Loucy (cell line): ENCODE data around the gene IGSF9B.
A peak's percentile ranks its signal among the peaks of the same experiment; 100 is the strongest.

Experiments used
- H2AFZ ChIP-seq: fragments of 200-600 bp; sonication (generic); 2 replicates; pipeline ENCODE4 v1.6.0; 2016; ENCODE audit warnings: antibody characterized with exemption, mild to moderate bottlenecking, low read length, moderate library complexity
- H3F3A ChIP-seq: fragments of 200-600 bp; 2 replicates; pipeline ENCODE4 v1.6.0; 2016; ENCODE audit warnings: antibody characterized with exemption, low read depth, mild to moderate bottlenecking
- H3K27me3 ChIP-seq: fragments of 200-600 bp; sonication (generic); 2 replicates; pipeline ENCODE4 v1.6.1; 2014; ENCODE audit warnings: low read length, mild to moderate bottlenecking; ENCODE audit not compliant: insufficient read depth, poor library complexity, severe bottlenecking
- H3K36me3 ChIP-seq: fragments of 200-600 bp; sonication (generic); 2 replicates; pipeline ENCODE4 v1.6.1; 2016; ENCODE audit warnings: low read length; ENCODE audit not compliant: insufficient read depth
- H3K4me1 ChIP-seq: fragments of 200-600 bp; sonication (generic); 2 replicates; pipeline ENCODE4 v1.5.1; 2014; ENCODE audit warnings: low read length, mild to moderate bottlenecking; ENCODE audit not compliant: insufficient read depth, poor library complexity, severe bottlenecking
- H3K4me2 ChIP-seq: fragments of 200-600 bp; sonication (generic); 2 replicates; pipeline ENCODE4 v1.6.0; 2014; ENCODE audit warnings: antibody characterized with exemption, low read length, low read depth, mild to moderate bottlenecking; ENCODE audit not compliant: poor library complexity, severe bottlenecking
- H3K4me3 ChIP-seq: fragments of 200-600 bp; sonication (generic); 2 replicates; pipeline ENCODE4 v1.5.1; 2014; ENCODE audit warnings: low read length, mild to moderate bottlenecking, mixed read lengths; ENCODE audit not compliant: poor library complexity, severe bottlenecking
- H3K79me2 ChIP-seq: fragments of 200-600 bp; sonication (generic); 2 replicates; pipeline ENCODE4 v1.6.1; 2014; ENCODE audit warnings: low read length; ENCODE audit not compliant: insufficient read depth
- H3K9ac ChIP-seq: fragments of 200-600 bp; sonication (generic); 2 replicates; pipeline ENCODE4 v1.6.0; 2014; ENCODE audit warnings: mild to moderate bottlenecking, low read depth, low read length, moderate library complexity; ENCODE audit not compliant: poor library complexity, severe bottlenecking
- H3K9me2 ChIP-seq: fragments of 200-600 bp; sonication (generic); replicated peaks from 2 replicates; pipeline ENCODE4 v1.6.1; 2016; ENCODE audit warnings: low read depth, low read length, mixed read lengths
- H3K9me3 ChIP-seq: fragments of 200-600 bp; sonication (generic); 2 replicates; pipeline ENCODE4 v1.6.1; 2014; ENCODE audit warnings: mild to moderate bottlenecking, antibody characterized with exemption, low read length, low read depth; ENCODE audit not compliant: insufficient read depth
- H4K20me1 ChIP-seq: fragments of 200-600 bp; sonication (generic); 2 replicates; pipeline ENCODE4 v1.6.0; 2014; ENCODE audit warnings: antibody characterized with exemption, low read length, mild to moderate bottlenecking; ENCODE audit not compliant: insufficient read depth, poor library complexity, severe bottlenecking
- CTCF ChIP-seq: fragments of 200-600 bp; sonication (generic); conservative IDR thresholded peaks from 2 replicates; pipeline ENCODE4 v1.5.1; 2014; ENCODE audit warnings: mild to moderate bottlenecking, antibody characterized with exemption, low read length
- EZH2phosphoT487 ChIP-seq: fragments of 200-600 bp; IDR thresholded peaks from 2 replicates; pipeline ENCODE4 v1.6.1; 2018; ENCODE audit warnings: antibody characterized with exemption, mild to moderate bottlenecking, moderate library complexity, borderline replicate concordance

Gene IGSF9B

GRCh38 chr11:133930053-133930766, 26.6 kb downstream of the IGSF9B start:
- no peaks in the 10 kb centered on the region for H3K27me3 ChIP-seq
- H3K36me3 ChIP-seq = no peaks in the 10 kb centered on the region
- H4K20me1 ChIP-seq = no peaks in the 10 kb centered on the region
- H2AFZ ChIP-seq = no peak overlapping the region
- no peaks in the 10 kb centered on the region for H3K9me2 ChIP-seq
- no peak overlapping the region for H3K4me2 ChIP-seq
- no peaks in the 10 kb centered on the region for H3K9me3 ChIP-seq
- no peaks in the 10 kb centered on the region for H3K79me2 ChIP-seq
- no peak overlapping the region for H3K9ac ChIP-seq
- no peak overlapping the region for H3K4me3 ChIP-seq
- H3K4me1 ChIP-seq = peaks cover 9% of the 10 kb centered on the region
- no peaks in the 10 kb centered on the region for H3F3A ChIP-seq
- no peak for TF ChIP-seq EZH2phosphoT487
- no peak for TF ChIP-seq CTCF

- Histone ChIP-seq H3K9me3 (no peaks in the 10 kb centered on the region), H3K79me2 (no peaks in the 10 kb centered on the region), H3K4me2 (no peak overlapping the region), H3K4me3 (no peak overlapping the region), H3K27me3 (no peaks in the 10 kb centered on the region), H3K4me1 (peaks cover 9% of the 10 kb centered on the region), H3K9me2 (no peaks in the 10 kb centered on the region), H4K20me1 (no peaks in the 10 kb centered on the region), H3F3A (no peaks in the 10 kb centered on the region), H3K9ac (no peak overlapping the region), H2AFZ (no peak overlapping the region), H3K36me3 (no peaks in the 10 kb centered on the region)
- TF ChIP-seq CTCF (no peak), EZH2phosphoT487 (no peak)
Measured at GRCh38 chr11:133929401-133930052, 27.2 kb downstream of the IGSF9B start.

- no peak for TF ChIP-seq CTCF
- no peak for TF ChIP-seq EZH2phosphoT487
- peak overlapping the region; percentile 52 for H3K4me2 ChIP-seq
- H3F3A ChIP-seq = no peaks in the 10 kb centered on the region
- H3K4me1 ChIP-seq = peaks cover 9% of the 10 kb centered on the region
- no peaks in the 10 kb centered on the region for H4K20me1 ChIP-seq
- no peaks in the 10 kb centered on the region for H3K9me2 ChIP-seq
- H2AFZ ChIP-seq = peak overlapping the region; percentile 79; the same call in 1 of the 2 replicates
- no peaks in the 10 kb centered on the region for H3K79me2 ChIP-seq
- H3K9me3 ChIP-seq = no peaks in the 10 kb centered on the region
- H3K9ac ChIP-seq = no peak overlapping the region
- no peaks in the 10 kb centered on the region for H3K36me3 ChIP-seq
- no peak overlapping the region for H3K4me3 ChIP-seq
- H3K27me3 ChIP-seq = no peaks in the 10 kb centered on the region
Measured at GRCh38 chr11:133928628-133929059, 28.1 kb downstream of the IGSF9B start.
